ENCODE measurements around the gene VAT1.
"Not testable (repeated sequence)": the region's sequence is repeated elsewhere in the genome, so short reads cannot be mapped to it uniquely, and the experiment has no call there.

The VAT1 gene

GRCh38 chr17:42973323-42973722 is 48.9 kb downstream of the VAT1 start:
- DNase-seq (ENCODE audit: low read depth) = not testable (repeated sequence)

GRCh38 chr17:42971589-42971988 is 50.6 kb downstream of the VAT1 start:
- DNase-seq (ENCODE audit: low read depth) = no peak

GRCh38 chr17:42969001-42969581 is 53.1 kb downstream of the VAT1 start:
- no peak for DNase-seq (ENCODE audit: low read depth)

GRCh38 chr17:42967925-42968324 is 54.3 kb downstream of the VAT1 start:
- no peak for DNase-seq (ENCODE audit: low read depth)
